Body of pancreas (tissue), 4 donors: ENCODE data around the gene PHTF1.

Experiments used
- POLR2A ChIP-seq, 3 donors: fragments of 450-650 bp; IDR thresholded peaks; one replicate each; pipeline ENCODE4 v1.6.1; 2016; ENCODE audit warnings: antibody characterized with exemption in 3 of 3, mild to moderate bottlenecking in 2 of 3
- TF ChIP-seq, protein P1 (sequence below), 7 experiments: fragments of 450-650 bp in 4 of 7; fragments of 200-600 bp in 3 of 7; sonication (generic) in 3 of 7; IDR thresholded peaks; one replicate each; pipeline ENCODE4 v1.5.1; 2016 to 2019; ENCODE audit warnings: antibody characterized with exemption in 7 of 7

DNA sequence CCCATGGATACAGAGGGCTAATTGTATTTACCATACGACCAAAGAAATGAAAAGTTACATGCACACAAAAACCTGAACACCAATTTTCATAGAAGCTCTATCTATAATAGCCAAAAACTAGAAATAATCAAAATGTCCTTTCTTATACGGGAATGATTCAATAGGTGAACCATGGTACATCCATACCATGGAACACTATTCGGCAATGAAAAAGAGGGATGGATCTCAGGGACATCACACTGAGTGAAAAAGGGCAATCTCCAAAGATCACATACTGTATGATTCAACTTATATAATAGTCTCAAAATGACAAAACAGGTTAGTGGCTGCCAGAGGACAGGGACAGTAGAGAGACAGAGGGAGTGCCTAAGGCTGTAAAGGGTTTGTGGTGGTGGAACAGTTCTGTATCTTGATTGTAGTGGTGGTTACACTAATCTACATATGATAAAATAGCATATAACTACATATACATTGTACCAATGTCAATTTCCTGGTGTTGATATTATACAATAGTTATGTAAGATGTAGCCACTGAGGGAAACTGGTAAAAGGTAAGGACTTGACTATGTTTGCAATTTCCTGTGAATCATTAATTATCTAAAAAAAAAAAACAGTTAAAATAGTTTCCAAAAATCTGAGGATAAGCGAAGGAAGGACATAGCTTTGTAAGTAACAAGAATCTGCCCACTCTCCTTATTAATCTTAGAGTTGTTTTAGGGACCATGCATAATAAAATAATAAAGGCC is 49.3 kb upstream of the PHTF1 start:
- TF ChIP-seq, protein P1, sequence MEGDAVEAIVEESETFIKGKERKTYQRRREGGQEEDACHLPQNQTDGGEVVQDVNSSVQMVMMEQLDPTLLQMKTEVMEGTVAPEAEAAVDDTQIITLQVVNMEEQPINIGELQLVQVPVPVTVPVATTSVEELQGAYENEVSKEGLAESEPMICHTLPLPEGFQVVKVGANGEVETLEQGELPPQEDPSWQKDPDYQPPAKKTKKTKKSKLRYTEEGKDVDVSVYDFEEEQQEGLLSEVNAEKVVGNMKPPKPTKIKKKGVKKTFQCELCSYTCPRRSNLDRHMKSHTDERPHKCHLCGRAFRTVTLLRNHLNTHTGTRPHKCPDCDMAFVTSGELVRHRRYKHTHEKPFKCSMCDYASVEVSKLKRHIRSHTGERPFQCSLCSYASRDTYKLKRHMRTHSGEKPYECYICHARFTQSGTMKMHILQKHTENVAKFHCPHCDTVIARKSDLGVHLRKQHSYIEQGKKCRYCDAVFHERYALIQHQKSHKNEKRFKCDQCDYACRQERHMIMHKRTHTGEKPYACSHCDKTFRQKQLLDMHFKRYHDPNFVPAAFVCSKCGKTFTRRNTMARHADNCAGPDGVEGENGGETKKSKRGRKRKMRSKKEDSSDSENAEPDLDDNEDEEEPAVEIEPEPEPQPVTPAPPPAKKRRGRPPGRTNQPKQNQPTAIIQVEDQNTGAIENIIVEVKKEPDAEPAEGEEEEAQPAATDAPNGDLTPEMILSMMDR (IDR thresholded peaks at IDR 0.05) = no peak
- no peak for TF ChIP-seq POLR2A (IDR thresholded peaks at IDR 0.05)
